SU-DHL-6 (cell line): Measurements from ENCODE around the gene ST7.
"Not testable (repeated sequence)": the region's sequence is repeated elsewhere in the genome, so short reads cannot be mapped to it uniquely, and the experiment has no call there.

Source experiments
- H2AFZ ChIP-seq: fragments of 200-600 bp; sonication (generic); 2 replicates; pipeline ENCODE4 v1.6.1; 2014; ENCODE audit warnings: low read depth, mild to moderate bottlenecking, moderate library complexity, mixed read lengths, antibody characterized with exemption, low read length; ENCODE audit not compliant: severe bottlenecking
- H3F3A ChIP-seq: fragments of 200-600 bp; shearing (Covaris generic); 2 replicates; pipeline ENCODE4 v1.6.0; 2016; ENCODE audit warnings: antibody characterized with exemption, mild to moderate bottlenecking; ENCODE audit not compliant: insufficient read depth
- H3K27ac ChIP-seq: fragments of 200-600 bp; sonication (generic); 2 replicates; pipeline ENCODE4 v1.5.1; 2016; ENCODE audit warnings: low read depth, mild to moderate bottlenecking, low read length, moderate library complexity, mixed read lengths
- H3K27me3 ChIP-seq: fragments of 200-600 bp; sonication (generic), shearing (Covaris generic); 2 replicates; pipeline ENCODE4 v1.6.0; 2014; ENCODE audit warnings: mild to moderate bottlenecking, low read length
- H3K36me3 ChIP-seq: fragments of 200-600 bp; sonication (generic); 2 replicates; pipeline ENCODE4 v1.6.1; 2014; ENCODE audit warnings: mild to moderate bottlenecking, low read length, mixed read lengths
- H3K4me2 ChIP-seq: fragments of 300-600, 200-600 bp; shearing (Covaris generic), sonication (generic); 2 replicates; pipeline ENCODE4 v1.6.0; 2014; ENCODE audit warnings: low read length, low read depth, mild to moderate bottlenecking; ENCODE audit not compliant: poor library complexity, severe bottlenecking
- H3K4me3 ChIP-seq: fragments of 200-600 bp; sonication (generic); 2 replicates; pipeline ENCODE4 v1.5.1; 2014; ENCODE audit warnings: antibody characterized with exemption, low read length, mild to moderate bottlenecking, mixed read lengths; ENCODE audit not compliant: insufficient read depth, poor library complexity, severe bottlenecking
- H3K79me2 ChIP-seq: fragments of 200-600 bp; sonication (generic); 2 replicates; pipeline ENCODE4 v1.6.1; 2014; ENCODE audit warnings: mild to moderate bottlenecking, low read length, moderate library complexity; ENCODE audit not compliant: insufficient read depth
- H3K9ac ChIP-seq: fragments of 200-600 bp; sonication (generic); 2 replicates; pipeline ENCODE4 v1.7.0; 2014; ENCODE audit warnings: mild to moderate bottlenecking, low read length
- H3K9me2 ChIP-seq: fragments of 200-600 bp; sonication (generic); replicated peaks from 2 replicates; pipeline ENCODE4 v1.6.1; 2014; ENCODE audit warnings: low read length; ENCODE audit not compliant: insufficient read depth
- H3K9me3 ChIP-seq: fragments of 200-600 bp; sonication (generic); 2 replicates; pipeline ENCODE4 v1.6.1; 2014; ENCODE audit warnings: low read length, mixed read lengths; ENCODE audit not compliant: insufficient read depth
- H4K20me1 ChIP-seq: fragments of 200-600 bp; sonication (generic); 2 replicates; pipeline ENCODE4 v1.6.1; 2014; ENCODE audit warnings: low read depth, mild to moderate bottlenecking, antibody characterized with exemption, low read length, moderate library complexity, mixed read lengths
- CTCF ChIP-seq: fragments of 200-600 bp; sonication (generic); IDR thresholded peaks from one replicate; pipeline ENCODE4 v1.5.1; 2017; ENCODE audit warnings: antibody characterized with exemption, mild to moderate bottlenecking, low read length, moderate library complexity; ENCODE audit not compliant: insufficient read depth, poor library complexity, severe bottlenecking
- EZH2phosphoT487 ChIP-seq: fragments of 200-600 bp; sonication (generic), shearing (Covaris generic); conservative IDR thresholded peaks from 2 replicates; pipeline ENCODE4 v1.6.1; 2018; ENCODE audit warnings: mild to moderate bottlenecking, antibody characterized with exemption, low read length, moderate library complexity, mixed read lengths

The ST7 gene

GRCh38 chr7:116955801-116956476 is 2.6 kb downstream of the ST7 start:
- H3K9me2 ChIP-seq = no peaks in the 10 kb centered on the region
- H3K4me3 ChIP-seq = no peak overlapping the region
- peaks cover 9% of the 10 kb centered on the region; the same call in 1 of the 2 replicates for H3F3A ChIP-seq
- H3K27ac ChIP-seq = no peak overlapping the region
- H3K4me2 ChIP-seq = no peak overlapping the region
- H3K79me2 ChIP-seq = no peaks in the 10 kb centered on the region
- no peaks in the 10 kb centered on the region; the same call in 1 of the 2 replicates for H3K36me3 ChIP-seq
- H4K20me1 ChIP-seq = no peaks in the 10 kb centered on the region
- H3K9me3 ChIP-seq = no peaks in the 10 kb centered on the region
- no peaks in the 10 kb centered on the region for H3K27me3 ChIP-seq
- H3K9ac ChIP-seq = no peak overlapping the region
- no peak for TF ChIP-seq EZH2phosphoT487
- TF ChIP-seq CTCF = no peak
- H2AFZ ChIP-seq = no peak overlapping the region

GRCh38 chr7:116956477-116956804 is 3.1 kb downstream of the ST7 start:
- H3K36me3 ChIP-seq = no peaks in the 10 kb centered on the region; the same call in 1 of the 2 replicates
- H3K79me2 ChIP-seq = no peaks in the 10 kb centered on the region
- H3K4me3 ChIP-seq = no peak overlapping the region
- no peak overlapping the region for H3K9ac ChIP-seq
- H3K9me2 ChIP-seq = no peaks in the 10 kb centered on the region
- no peak overlapping the region for H3K4me2 ChIP-seq
- H3F3A ChIP-seq = peaks cover 9% of the 10 kb centered on the region; the same call in 1 of the 2 replicates
- H3K27ac ChIP-seq = no peak overlapping the region
- H3K27me3 ChIP-seq = no peaks in the 10 kb centered on the region
- no peaks in the 10 kb centered on the region for H3K9me3 ChIP-seq
- no peak overlapping the region for H2AFZ ChIP-seq
- no peak for TF ChIP-seq EZH2phosphoT487
- no peak for TF ChIP-seq CTCF
- H4K20me1 ChIP-seq = no peaks in the 10 kb centered on the region

- H3K79me2 ChIP-seq = no peaks in the 10 kb centered on the region
Measured at GRCh38 chr7:116957874-116958273, 4.6 kb downstream of the ST7 start.

GRCh38 chr7:116961966-116962673 is 8.8 kb downstream of the ST7 start:
- H3K36me3 ChIP-seq, H3F3A ChIP-seq, H3K27ac ChIP-seq, H2AFZ ChIP-seq, H3K9me3 ChIP-seq, H3K4me3 ChIP-seq, H3K27me3 ChIP-seq, H4K20me1 ChIP-seq, H3K9ac ChIP-seq, H3K4me2 ChIP-seq, H3K9me2 ChIP-seq, H3K79me2 ChIP-seq: not testable (repeated sequence)

More at GRCh38 chr7:116957874-116958273, 4.6 kb downstream of the ST7 start:
- H3K27ac ChIP-seq = no peak overlapping the region
- H2AFZ ChIP-seq = no peak overlapping the region
- TF ChIP-seq CTCF (no peak), EZH2phosphoT487 (no peak)
- H3F3A ChIP-seq = peaks cover 9% of the 10 kb centered on the region; the same call in 1 of the 2 replicates
- H3K36me3 ChIP-seq = no peaks in the 10 kb centered on the region; the same call in 1 of the 2 replicates
- H3K9me2 ChIP-seq = no peaks in the 10 kb centered on the region
- H3K4me3 ChIP-seq = no peak overlapping the region
- H4K20me1 ChIP-seq = no peaks in the 10 kb centered on the region
- no peaks in the 10 kb centered on the region for H3K27me3 ChIP-seq
- H3K4me2 ChIP-seq = no peak overlapping the region
- H3K9me3 ChIP-seq = no peaks in the 10 kb centered on the region
- H3K9ac ChIP-seq = no peak overlapping the region
